ENCODE results near the gene IL1RAP.

DNA sequence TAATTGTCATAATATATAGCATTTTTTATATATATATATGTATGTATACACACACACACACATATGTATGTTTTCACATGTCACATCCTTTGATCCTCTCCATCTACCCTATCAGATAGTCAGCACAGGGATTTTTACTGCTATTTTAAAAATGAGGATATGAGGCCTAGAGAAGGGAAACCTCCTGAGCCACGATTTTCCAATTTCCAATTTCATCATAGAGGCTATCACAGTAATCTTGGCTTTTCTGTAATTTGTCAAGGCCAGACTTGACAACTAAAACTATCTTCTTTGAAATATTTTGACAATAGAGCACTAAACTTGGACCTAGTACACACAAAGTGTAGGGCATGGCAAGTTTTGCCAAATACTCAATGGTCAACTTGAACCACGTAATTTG is 42.5 kb downstream of the IL1RAP start:
- TF ChIP-seq, protein P1, sequence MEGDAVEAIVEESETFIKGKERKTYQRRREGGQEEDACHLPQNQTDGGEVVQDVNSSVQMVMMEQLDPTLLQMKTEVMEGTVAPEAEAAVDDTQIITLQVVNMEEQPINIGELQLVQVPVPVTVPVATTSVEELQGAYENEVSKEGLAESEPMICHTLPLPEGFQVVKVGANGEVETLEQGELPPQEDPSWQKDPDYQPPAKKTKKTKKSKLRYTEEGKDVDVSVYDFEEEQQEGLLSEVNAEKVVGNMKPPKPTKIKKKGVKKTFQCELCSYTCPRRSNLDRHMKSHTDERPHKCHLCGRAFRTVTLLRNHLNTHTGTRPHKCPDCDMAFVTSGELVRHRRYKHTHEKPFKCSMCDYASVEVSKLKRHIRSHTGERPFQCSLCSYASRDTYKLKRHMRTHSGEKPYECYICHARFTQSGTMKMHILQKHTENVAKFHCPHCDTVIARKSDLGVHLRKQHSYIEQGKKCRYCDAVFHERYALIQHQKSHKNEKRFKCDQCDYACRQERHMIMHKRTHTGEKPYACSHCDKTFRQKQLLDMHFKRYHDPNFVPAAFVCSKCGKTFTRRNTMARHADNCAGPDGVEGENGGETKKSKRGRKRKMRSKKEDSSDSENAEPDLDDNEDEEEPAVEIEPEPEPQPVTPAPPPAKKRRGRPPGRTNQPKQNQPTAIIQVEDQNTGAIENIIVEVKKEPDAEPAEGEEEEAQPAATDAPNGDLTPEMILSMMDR (IDR thresholded peaks at IDR 0.05), result no peak
- no peak for TF ChIP-seq POLR2A (IDR thresholded peaks at IDR 0.05)

Measured in thyroid gland (tissue), 4 donors.